H1 (cell line): ENCODE results near the gene CREBL2.

ENCODE experiments used
- EP300 ChIP-seq, 2 experiments: IDR thresholded peaks; 1 replicate in 1 of 2; 2 replicates in 1 of 2; pipeline ENCODE4 v1.6.1; 2011 to 2012; ENCODE audit warnings: low read depth in 2 of 2, low read length in 2 of 2, mild to moderate bottlenecking in 2 of 2, borderline replicate concordance in 1 of 2, inconsistent platforms in 1 of 2, moderate library complexity in 1 of 2
- TAF1 ChIP-seq: IDR thresholded peaks from 2 replicates; pipeline ENCODE4 v1.6.1; 2011; ENCODE audit warnings: mild to moderate bottlenecking, low read depth, low read length

- no peak for TF ChIP-seq EP300 (IDR thresholded peaks at IDR 0.05; ENCODE audit: borderline replicate concordance in 1 of 2, low read depth in 2 of 2, low read length in 2 of 2)
- TF ChIP-seq TAF1: no peak
Observed at GRCh38 chr12:12587878-12588277, 23.8 kb upstream of the CREBL2 start.
